ENCODE results near the gene UCK2.

Gene UCK2

GRCh38 chr1:165905853-165906252, 78.4 kb downstream of the UCK2 start:
- Histone ChIP-seq H2AFZ (ENCODE audit: low read depth, low read length) (no peak overlapping the region), H3K4me2 (ENCODE audit: low read length) (no peak overlapping the region), H3K9me3 (ENCODE audit: insufficient read depth, low read length) (no peaks in the 10 kb centered on the region), H3K4me3 (ENCODE audit: low read length) (no peak overlapping the region), H3K79me2 (ENCODE audit: low read length) (no peaks in the 10 kb centered on the region), H3K9ac (ENCODE audit: low read length) (no peak overlapping the region), H3K27ac (ENCODE audit: low read length) (no peak overlapping the region), H3K27me3 (ENCODE audit: low read depth, low read length) (no peaks in the 10 kb centered on the region), H4K20me1 (ENCODE audit: insufficient read depth, low read length) (no peaks in the 10 kb centered on the region), H3K4me1 (ENCODE audit: low read length) (no peaks in the 10 kb centered on the region), H3K36me3 (replicated peaks; ENCODE audit: low read depth, low read length) (peaks cover 43% of the 10 kb centered on the region)
- TF ChIP-seq EZH2phosphoT487 (IDR thresholded peaks at IDR 0.05; ENCODE audit: low read depth) (no peak), CTCF (IDR thresholded peaks at IDR 0.05; ENCODE audit: low read depth, low read length) (no peak)

DNA sequence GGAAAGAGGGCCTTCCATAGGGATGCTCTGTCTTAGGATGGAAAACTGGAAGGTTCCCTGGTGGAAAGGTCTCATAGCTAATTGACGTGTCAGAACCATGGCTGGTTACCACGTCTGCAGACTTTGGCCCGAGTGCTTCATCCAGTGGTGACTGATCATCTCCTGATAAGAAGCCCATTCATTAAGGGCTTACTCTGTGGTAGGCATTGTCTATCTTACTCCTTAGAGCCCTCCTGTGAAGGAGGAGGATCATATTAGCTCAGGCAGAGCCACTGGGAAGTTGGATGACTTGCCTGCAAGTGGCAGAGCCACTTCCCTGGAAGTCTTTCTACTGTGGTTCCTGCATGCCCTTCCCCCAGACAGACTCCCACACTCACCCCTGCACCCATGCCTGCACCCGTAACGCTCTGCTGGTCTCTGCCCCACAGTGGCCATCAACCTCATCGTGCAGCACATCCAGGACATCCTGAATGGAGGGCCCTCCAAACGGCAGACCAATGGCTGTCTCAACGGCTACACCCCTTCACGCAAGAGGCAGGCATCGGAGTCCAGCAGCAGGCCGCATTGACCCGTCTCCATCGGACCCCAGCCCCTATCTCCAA, 79.9 kb downstream of the UCK2 start:
- Histone ChIP-seq H3K4me3 (ENCODE audit: low read length) (no peak overlapping the region), H3K4me1 (ENCODE audit: low read length) (no peaks in the 10 kb centered on the region), H4K20me1 (ENCODE audit: insufficient read depth, low read length) (no peaks in the 10 kb centered on the region), H3K9ac (ENCODE audit: low read length) (no peak overlapping the region), H3K27me3 (ENCODE audit: low read depth, low read length) (no peaks in the 10 kb centered on the region), H3K4me2 (ENCODE audit: low read length) (no peak overlapping the region), H3K9me3 (ENCODE audit: insufficient read depth, low read length) (no peaks in the 10 kb centered on the region), H2AFZ (ENCODE audit: low read depth, low read length) (no peak overlapping the region), H3K36me3 (replicated peaks; ENCODE audit: low read depth, low read length) (peaks cover 48% of the 10 kb centered on the region), H3K27ac (ENCODE audit: low read length) (no peak overlapping the region), H3K79me2 (ENCODE audit: low read length) (no peaks in the 10 kb centered on the region)
- no peak for TF ChIP-seq CTCF (IDR thresholded peaks at IDR 0.05; ENCODE audit: low read depth, low read length)
- TF ChIP-seq EZH2phosphoT487 (IDR thresholded peaks at IDR 0.05; ENCODE audit: low read depth): no peak

GRCh38 chr1:165910764-165911421, 83.5 kb downstream of the UCK2 start:
- Histone ChIP-seq H4K20me1 (ENCODE audit: insufficient read depth, low read length) (no peaks in the 10 kb centered on the region), H2AFZ (ENCODE audit: low read depth, low read length) (no peak overlapping the region), H3K27me3 (ENCODE audit: low read depth, low read length) (no peaks in the 10 kb centered on the region), H3K9me3 (ENCODE audit: insufficient read depth, low read length) (no peaks in the 10 kb centered on the region), H3K9ac (ENCODE audit: low read length) (no peak overlapping the region), H3K4me1 (ENCODE audit: low read length) (no peaks in the 10 kb centered on the region), H3K4me2 (ENCODE audit: low read length) (no peak overlapping the region), H3K27ac (ENCODE audit: low read length) (no peak overlapping the region), H3K36me3 (replicated peaks; ENCODE audit: low read depth, low read length) (peaks cover 30% of the 10 kb centered on the region), H3K4me3 (ENCODE audit: low read length) (no peak overlapping the region), H3K79me2 (ENCODE audit: low read length) (no peaks in the 10 kb centered on the region)
- TF ChIP-seq CTCF (IDR thresholded peaks at IDR 0.05; ENCODE audit: low read depth, low read length) (no peak), EZH2phosphoT487 (IDR thresholded peaks at IDR 0.05; ENCODE audit: low read depth) (no peak)

DNA sequence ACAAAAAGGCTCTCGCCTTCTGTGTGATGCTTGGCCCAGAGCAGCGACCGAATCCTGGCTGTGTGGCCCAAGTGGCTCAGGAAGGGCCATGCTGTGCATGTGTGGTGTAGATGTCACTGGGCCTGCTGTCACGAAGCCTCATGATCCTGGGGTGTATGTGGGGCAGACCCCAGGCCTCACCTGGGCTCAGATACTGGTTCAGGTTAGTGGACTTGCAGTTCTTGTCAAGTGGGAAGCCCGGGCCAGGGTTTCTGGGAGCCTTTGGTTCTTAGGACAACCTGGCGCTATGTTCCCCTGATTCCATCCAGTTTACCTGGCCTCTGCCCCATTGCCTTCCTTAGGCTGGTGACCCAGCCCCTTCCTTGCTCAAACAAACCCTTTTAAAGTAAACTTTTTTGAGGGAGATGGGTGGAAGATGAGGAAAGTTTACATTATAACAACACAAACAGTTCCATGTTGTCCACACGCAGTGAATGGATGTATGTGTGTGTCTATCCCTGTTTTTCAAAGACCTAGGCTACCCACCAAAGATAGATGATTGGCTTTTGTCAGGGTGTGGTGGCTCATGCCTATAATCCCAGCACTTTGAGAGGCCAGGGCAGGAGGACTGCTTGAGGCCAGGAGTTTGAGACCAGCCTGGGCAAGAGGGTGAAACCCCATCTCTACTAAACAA, 84.3 kb downstream of the UCK2 start:
- no peak overlapping the region for H3K27ac ChIP-seq (ENCODE audit: low read length)
- TF ChIP-seq EZH2phosphoT487 (IDR thresholded peaks at IDR 0.05; ENCODE audit: low read depth): no peak
- TF ChIP-seq CTCF (IDR thresholded peaks at IDR 0.05; ENCODE audit: low read depth, low read length): no peak
- no peaks in the 10 kb centered on the region for H3K79me2 ChIP-seq (ENCODE audit: low read length)
- H3K4me2 ChIP-seq (ENCODE audit: low read length): no peak overlapping the region
- H3K4me3 ChIP-seq (ENCODE audit: low read length): no peak overlapping the region
- no peaks in the 10 kb centered on the region for H4K20me1 ChIP-seq (ENCODE audit: insufficient read depth, low read length)
- H2AFZ ChIP-seq (ENCODE audit: low read depth, low read length): no peak overlapping the region
- H3K9me3 ChIP-seq (ENCODE audit: insufficient read depth, low read length): no peaks in the 10 kb centered on the region
- H3K27me3 ChIP-seq (ENCODE audit: low read depth, low read length): no peaks in the 10 kb centered on the region
- H3K4me1 ChIP-seq (ENCODE audit: low read length): no peaks in the 10 kb centered on the region
- peaks cover 30% of the 10 kb centered on the region for H3K36me3 ChIP-seq (replicated peaks; ENCODE audit: low read depth, low read length)
- H3K9ac ChIP-seq (ENCODE audit: low read length): no peak overlapping the region
